PC-3 (cell line): ENCODE results near the gene LRBA.

Experiments used
- EZH2 ChIP-seq: fragments of 300-600 bp; sonication (generic); IDR thresholded peaks from one replicate; pipeline ENCODE4 v1.6.1; 2017; ENCODE audit warnings: antibody characterized with exemption, mild to moderate bottlenecking, low read length; ENCODE audit not compliant: unreplicated experiment
- EZH2phosphoT487 ChIP-seq: fragments of 300-600 bp; sonication (generic); IDR thresholded peaks from 2 replicates; pipeline ENCODE4 v1.6.1; 2018; ENCODE audit warnings: mild to moderate bottlenecking, antibody characterized with exemption, low read length, borderline replicate concordance

GRCh38 chr4:150581641-150582051 is 433.4 kb downstream of the LRBA start:
- TF ChIP-seq EZH2phosphoT487 (no peak), EZH2 (no peak)
